ENCODE measurements around the gene DENND1A. TPM values are rescaled to one million over a fixed set of nuclear protein-coding genes. Genes with fewer than 3 reads are reported as not detected.

Gene DENND1A
- total RNA-seq, 1 experiment from 2014 or later, result 19.7 TPM

DNA sequence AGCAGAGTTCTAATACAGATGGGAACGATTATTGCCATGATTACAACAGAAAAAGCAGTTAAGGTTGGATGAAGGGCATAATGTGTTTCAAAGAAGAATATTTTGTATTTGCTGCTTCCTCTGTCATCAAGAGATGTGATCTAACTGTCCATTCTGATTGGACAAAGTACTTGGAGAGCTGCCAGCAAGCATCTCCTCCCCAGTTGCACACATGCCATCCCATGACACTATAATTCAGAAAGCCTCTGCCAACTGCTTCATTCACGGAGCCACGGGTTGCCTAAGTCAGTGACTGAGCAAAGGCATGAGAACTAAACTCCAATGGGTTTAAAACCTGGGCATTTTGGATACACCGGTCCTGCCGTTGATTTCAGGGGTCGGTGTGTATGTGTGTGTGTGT, 320.1 kb downstream of the DENND1A start:
- Histone ChIP-seq H3K27ac (ENCODE audit: low read length) (no peak overlapping the region), H3K27me3 (ENCODE audit: control insufficient read depth, insufficient read depth, low read length) (no peaks in the 10 kb centered on the region), H3K4me1 (ENCODE audit: control insufficient read depth, insufficient read depth, low read length) (no peaks in the 10 kb centered on the region), H3K9me3 (ENCODE audit: control insufficient read depth, insufficient read depth, low read depth, low read length) (no peaks in the 10 kb centered on the region), H3K36me3 (ENCODE audit: control insufficient read depth, insufficient read depth, low read length) (no peaks in the 10 kb centered on the region), H3K4me3 (ENCODE audit: low read depth in 2 of 2, low read length in 2 of 2) (no peak overlapping the region)
- no peak for TF ChIP-seq TCF7L2 (IDR thresholded peaks at IDR 0.05; ENCODE audit: low read depth, low read length)
- TF ChIP-seq POLR2AphosphoS5 (IDR thresholded peaks at IDR 0.05; ENCODE audit: low read depth, low read length), result no peak
- TF ChIP-seq SIN3A (IDR thresholded peaks at IDR 0.05; ENCODE audit: borderline replicate concordance, insufficient read depth, low read depth, low read length), result no peak
- TF ChIP-seq, protein P1, sequence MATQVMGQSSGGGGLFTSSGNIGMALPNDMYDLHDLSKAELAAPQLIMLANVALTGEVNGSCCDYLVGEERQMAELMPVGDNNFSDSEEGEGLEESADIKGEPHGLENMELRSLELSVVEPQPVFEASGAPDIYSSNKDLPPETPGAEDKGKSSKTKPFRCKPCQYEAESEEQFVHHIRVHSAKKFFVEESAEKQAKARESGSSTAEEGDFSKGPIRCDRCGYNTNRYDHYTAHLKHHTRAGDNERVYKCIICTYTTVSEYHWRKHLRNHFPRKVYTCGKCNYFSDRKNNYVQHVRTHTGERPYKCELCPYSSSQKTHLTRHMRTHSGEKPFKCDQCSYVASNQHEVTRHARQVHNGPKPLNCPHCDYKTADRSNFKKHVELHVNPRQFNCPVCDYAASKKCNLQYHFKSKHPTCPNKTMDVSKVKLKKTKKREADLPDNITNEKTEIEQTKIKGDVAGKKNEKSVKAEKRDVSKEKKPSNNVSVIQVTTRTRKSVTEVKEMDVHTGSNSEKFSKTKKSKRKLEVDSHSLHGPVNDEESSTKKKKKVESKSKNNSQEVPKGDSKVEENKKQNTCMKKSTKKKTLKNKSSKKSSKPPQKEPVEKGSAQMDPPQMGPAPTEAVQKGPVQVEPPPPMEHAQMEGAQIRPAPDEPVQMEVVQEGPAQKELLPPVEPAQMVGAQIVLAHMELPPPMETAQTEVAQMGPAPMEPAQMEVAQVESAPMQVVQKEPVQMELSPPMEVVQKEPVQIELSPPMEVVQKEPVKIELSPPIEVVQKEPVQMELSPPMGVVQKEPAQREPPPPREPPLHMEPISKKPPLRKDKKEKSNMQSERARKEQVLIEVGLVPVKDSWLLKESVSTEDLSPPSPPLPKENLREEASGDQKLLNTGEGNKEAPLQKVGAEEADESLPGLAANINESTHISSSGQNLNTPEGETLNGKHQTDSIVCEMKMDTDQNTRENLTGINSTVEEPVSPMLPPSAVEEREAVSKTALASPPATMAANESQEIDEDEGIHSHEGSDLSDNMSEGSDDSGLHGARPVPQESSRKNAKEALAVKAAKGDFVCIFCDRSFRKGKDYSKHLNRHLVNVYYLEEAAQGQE (IDR thresholded peaks at IDR 0.05; ENCODE audit: insufficient read depth in 1 of 2, low read depth in 2 of 2, low read length in 1 of 2), result no peak
- TF ChIP-seq, protein P2, sequence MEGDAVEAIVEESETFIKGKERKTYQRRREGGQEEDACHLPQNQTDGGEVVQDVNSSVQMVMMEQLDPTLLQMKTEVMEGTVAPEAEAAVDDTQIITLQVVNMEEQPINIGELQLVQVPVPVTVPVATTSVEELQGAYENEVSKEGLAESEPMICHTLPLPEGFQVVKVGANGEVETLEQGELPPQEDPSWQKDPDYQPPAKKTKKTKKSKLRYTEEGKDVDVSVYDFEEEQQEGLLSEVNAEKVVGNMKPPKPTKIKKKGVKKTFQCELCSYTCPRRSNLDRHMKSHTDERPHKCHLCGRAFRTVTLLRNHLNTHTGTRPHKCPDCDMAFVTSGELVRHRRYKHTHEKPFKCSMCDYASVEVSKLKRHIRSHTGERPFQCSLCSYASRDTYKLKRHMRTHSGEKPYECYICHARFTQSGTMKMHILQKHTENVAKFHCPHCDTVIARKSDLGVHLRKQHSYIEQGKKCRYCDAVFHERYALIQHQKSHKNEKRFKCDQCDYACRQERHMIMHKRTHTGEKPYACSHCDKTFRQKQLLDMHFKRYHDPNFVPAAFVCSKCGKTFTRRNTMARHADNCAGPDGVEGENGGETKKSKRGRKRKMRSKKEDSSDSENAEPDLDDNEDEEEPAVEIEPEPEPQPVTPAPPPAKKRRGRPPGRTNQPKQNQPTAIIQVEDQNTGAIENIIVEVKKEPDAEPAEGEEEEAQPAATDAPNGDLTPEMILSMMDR (IDR thresholded peaks at IDR 0.05), result no peak
- no peak for ATAC-seq
- ChIA-PET CTCF (no interaction called here), POLR2A (no interaction called here)
- no peak for DNase-seq (ENCODE audit: low read depth, low spot score)
- intact Hi-C loops (cut with micrococcal nuclease; ENCODE audit: unreplicated experiment), result no loop called here
- in situ Hi-C loops (cut with HindIII; ENCODE audit: low pct_unique_long_range_greater_than_20kb, low sequenced_read_pairs), result no loop called here
- no TSS peak for BruUV-seq (replicated peaks)

DNA sequence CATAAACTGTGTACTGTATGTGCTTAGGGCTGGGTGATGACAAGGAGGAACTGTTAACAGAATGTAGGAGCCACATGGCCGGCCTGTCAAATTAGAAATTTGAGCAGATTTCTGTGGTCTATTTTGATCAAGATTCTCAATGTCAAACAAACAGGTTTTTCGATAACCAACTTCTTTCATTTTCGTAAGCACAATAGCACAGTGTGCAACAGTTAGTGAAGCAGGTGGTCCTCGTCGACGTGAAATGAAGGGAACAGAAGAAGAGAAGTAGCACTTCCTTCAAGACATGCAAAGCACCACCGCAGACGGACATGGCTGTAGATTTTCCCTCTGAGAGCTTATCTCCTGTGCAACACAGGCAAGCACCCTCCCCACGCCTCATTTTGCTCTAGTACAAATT, 321.8 kb downstream of the DENND1A start:
- no peak overlapping the region for H3K27ac ChIP-seq (ENCODE audit: low read length)
- no peaks in the 10 kb centered on the region for H3K4me1 ChIP-seq (ENCODE audit: control insufficient read depth, insufficient read depth, low read length)
- H3K36me3 ChIP-seq (ENCODE audit: control insufficient read depth, insufficient read depth, low read length), result no peaks in the 10 kb centered on the region
- POLR2A ChIA-PET, result no interaction called here
- no TSS peak for BruUV-seq (replicated peaks)
- H3K9me3 ChIP-seq (ENCODE audit: control insufficient read depth, insufficient read depth, low read depth, low read length), result no peaks in the 10 kb centered on the region
- intact Hi-C loops (cut with micrococcal nuclease; ENCODE audit: unreplicated experiment) (no loop called here), in situ Hi-C loops (cut with HindIII; ENCODE audit: low pct_unique_long_range_greater_than_20kb, low sequenced_read_pairs) (no loop called here)
- TF ChIP-seq SIN3A (IDR thresholded peaks at IDR 0.05; ENCODE audit: borderline replicate concordance, insufficient read depth, low read depth, low read length) (no peak), POLR2AphosphoS5 (IDR thresholded peaks at IDR 0.05; ENCODE audit: low read depth, low read length) (no peak), TCF7L2 (IDR thresholded peaks at IDR 0.05; ENCODE audit: low read depth, low read length) (no peak)
- TF ChIP-seq, protein P2 (IDR thresholded peaks at IDR 0.05), result no peak
- TF ChIP-seq, protein P1 (IDR thresholded peaks at IDR 0.05; ENCODE audit: insufficient read depth in 1 of 2, low read depth in 2 of 2, low read length in 1 of 2), result no peak
- CTCF ChIA-PET, result no interaction called here
- DNase-seq (ENCODE audit: low read depth, low spot score), result no peak
- H3K4me3 ChIP-seq (ENCODE audit: low read depth in 2 of 2, low read length in 2 of 2), result no peak overlapping the region
- ATAC-seq, result no peak
- H3K27me3 ChIP-seq (ENCODE audit: control insufficient read depth, insufficient read depth, low read length), result no peaks in the 10 kb centered on the region
